ENCODE measurements around the gene PLEKHA7. TPM values are rescaled to one million over a fixed set of nuclear protein-coding genes. Genes with fewer than 3 reads are reported as not detected.

PLEKHA7 gene
- total RNA-seq, 1 experiment from 2014 or later = 13.0 TPM

DNA sequence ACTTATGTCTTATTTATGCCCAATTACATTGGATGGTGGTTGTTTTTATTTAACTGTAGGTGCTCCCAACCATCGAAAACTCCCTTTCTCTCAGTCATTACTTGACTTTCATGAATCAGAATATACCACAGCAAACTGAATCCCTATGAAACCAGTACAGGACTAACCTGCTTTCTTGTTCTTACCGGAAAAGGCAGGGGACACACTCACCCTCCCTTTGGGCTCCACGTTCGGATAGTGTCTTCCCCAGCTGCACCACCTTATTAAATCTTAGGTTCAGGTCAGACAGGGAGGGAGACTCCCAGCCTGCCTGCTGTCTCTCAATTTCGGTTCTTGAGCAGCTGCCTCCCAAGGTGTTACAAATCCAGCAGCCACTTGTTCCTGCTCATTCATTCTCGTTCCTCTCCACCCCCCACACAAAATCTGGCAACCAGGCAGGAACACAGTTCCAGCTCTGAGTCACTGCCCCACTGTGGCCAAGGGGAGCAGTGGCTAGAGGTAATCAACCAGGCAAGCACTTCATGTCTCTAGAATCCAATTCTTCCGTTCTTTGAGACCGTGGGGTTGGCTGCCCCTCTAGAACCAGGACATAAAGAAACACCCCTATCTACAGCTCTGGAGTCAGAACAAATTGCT lies 133.0 kb downstream of the PLEKHA7 start (continued):
- TF ChIP-seq, protein P1, sequence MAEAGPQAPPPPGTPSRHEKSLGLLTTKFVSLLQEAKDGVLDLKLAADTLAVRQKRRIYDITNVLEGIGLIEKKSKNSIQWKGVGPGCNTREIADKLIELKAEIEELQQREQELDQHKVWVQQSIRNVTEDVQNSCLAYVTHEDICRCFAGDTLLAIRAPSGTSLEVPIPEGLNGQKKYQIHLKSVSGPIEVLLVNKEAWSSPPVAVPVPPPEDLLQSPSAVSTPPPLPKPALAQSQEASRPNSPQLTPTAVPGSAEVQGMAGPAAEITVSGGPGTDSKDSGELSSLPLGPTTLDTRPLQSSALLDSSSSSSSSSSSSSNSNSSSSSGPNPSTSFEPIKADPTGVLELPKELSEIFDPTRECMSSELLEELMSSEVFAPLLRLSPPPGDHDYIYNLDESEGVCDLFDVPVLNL (CRISPR knock-in tag; IDR thresholded peaks at IDR 0.05; ENCODE audit: borderline replicate concordance, low read depth) = no peak
- TF ChIP-seq MYBL2 (CRISPR knock-in tag; IDR thresholded peaks at IDR 0.05) (no peak), JAZF1 (CRISPR knock-in tag; IDR thresholded peaks at IDR 0.05) (no peak), SMAD3 (CRISPR knock-in tag; IDR thresholded peaks at IDR 0.05; ENCODE audit: borderline replicate concordance) (no peak), ZNF423 (CRISPR knock-in tag; IDR thresholded peaks at IDR 0.05) (no peak), NFE2L1 (CRISPR knock-in tag; IDR thresholded peaks at IDR 0.05) (no peak), ZNF232 (CRISPR knock-in tag; IDR thresholded peaks at IDR 0.05) (no peak), TP53 (CRISPR knock-in tag; IDR thresholded peaks at IDR 0.05) (no peak)
- TF ChIP-seq, protein P2, sequence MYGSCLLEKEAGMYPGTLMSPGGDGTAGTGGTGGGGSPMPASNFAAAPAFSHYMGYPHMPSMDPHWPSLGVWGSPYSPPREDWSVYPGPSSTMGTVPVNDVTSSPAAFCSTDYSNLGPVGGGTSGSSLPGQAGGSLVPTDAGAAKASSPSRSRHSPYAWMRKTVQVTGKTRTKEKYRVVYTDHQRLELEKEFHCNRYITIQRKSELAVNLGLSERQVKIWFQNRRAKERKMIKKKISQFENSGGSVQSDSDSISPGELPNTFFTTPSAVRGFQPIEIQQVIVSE (CRISPR knock-in tag; IDR thresholded peaks at IDR 0.05; ENCODE audit: borderline replicate concordance) = no peak
- TF ChIP-seq, protein P3, sequence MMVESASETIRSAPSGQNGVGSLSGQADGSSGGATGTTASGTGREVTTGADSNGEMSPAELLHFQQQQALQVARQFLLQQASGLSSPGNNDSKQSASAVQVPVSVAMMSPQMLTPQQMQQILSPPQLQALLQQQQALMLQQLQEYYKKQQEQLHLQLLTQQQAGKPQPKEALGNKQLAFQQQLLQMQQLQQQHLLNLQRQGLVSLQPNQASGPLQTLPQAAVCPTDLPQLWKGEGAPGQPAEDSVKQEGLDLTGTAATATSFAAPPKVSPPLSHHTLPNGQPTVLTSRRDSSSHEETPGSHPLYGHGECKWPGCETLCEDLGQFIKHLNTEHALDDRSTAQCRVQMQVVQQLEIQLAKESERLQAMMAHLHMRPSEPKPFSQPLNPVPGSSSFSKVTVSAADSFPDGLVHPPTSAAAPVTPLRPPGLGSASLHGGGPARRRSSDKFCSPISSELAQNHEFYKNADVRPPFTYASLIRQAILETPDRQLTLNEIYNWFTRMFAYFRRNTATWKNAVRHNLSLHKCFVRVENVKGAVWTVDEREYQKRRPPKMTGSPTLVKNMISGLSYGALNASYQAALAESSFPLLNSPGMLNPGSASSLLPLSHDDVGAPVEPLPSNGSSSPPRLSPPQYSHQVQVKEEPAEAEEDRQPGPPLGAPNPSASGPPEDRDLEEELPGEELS (CRISPR knock-in tag; IDR thresholded peaks at IDR 0.05) = no peak

DNA sequence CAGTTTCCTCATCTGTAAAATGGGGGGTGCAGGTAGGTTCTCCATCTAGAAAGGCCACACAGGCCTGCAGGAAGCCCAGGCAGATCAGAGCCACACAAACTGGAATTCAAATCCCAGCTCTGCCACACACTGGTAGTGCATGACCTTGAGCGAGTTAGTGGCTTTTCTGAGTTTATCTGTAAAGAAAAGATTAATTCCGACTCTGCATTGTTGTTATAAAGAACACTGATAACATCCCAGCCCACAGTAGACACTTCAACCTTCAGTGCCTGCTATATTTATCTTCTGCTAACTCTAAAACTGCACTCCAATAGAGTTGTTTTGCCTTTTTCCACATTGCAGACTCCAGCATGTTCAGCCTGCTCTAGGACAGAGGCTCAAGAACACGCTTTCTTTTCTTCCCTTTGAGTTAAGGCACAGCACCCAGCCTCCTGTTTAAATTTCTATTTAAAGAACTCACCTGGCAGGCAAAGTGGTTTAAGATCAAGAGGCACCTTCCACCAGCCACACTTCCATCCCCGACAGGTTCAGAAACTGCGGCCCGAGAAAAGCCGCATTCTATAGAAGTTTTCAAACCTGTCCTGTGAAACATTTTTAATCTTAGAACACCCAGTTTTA lies 133.9 kb downstream of the PLEKHA7 start:
- H3K27me3 Mint-ChIP-seq (ENCODE audit: low read depth) = no peaks in the 10 kb centered on the region
- H3K27ac Mint-ChIP-seq = no peak overlapping the region
- ATAC-seq (no peak), DNase-seq (ENCODE audit: low spot score) (no peak)
- H3K36me3 Mint-ChIP-seq = no peaks in the 10 kb centered on the region
- TF ChIP-seq SP1 (CRISPR knock-in tag; conservative IDR thresholded peaks at IDR 0.05) (no peak), ZNF396 (CRISPR knock-in tag; IDR thresholded peaks at IDR 0.05; ENCODE audit: borderline replicate concordance) (no peak)
- peaks cover 43% of the 10 kb centered on the region for H3K4me1 Mint-ChIP-seq
- ChIA-PET POLR2A (no interaction called here), CTCF (interaction anchor here (1.0 to 3.4 kb wide), 3 partner anchors 42 to 248 kb away, joined by 3 to 14 read pairs (median 3); no protein-coding TSS in a partner anchor)
- H3K9me3 Mint-ChIP-seq = no peaks in the 10 kb centered on the region
- no peak overlapping the region for H3K4me3 Mint-ChIP-seq

DNA sequence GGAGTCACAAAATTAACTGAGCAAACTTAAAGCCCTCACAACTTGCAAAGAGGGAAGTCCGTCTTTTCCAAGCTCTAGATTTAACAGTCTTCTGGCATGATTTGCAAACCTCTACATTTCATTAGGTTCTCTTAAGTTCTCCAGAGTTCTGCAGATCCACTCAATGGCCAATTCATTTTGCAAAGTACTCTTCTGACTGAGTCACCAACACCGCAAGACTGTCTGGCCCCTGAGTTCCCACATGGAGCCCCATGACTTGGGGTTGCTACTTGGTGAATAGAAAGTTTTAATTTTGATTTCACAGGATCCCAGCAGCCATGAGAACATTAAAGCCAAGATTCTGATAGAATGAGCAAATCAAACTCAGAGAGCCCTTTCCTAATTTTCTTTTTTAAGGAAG lies 134.5 kb downstream of the PLEKHA7 start:
- no peak for DNase-seq (ENCODE audit: low spot score)
- no peak for ATAC-seq
- Mint-ChIP-seq H3K27ac (no peak overlapping the region), H3K4me1 (peaks cover 43% of the 10 kb centered on the region), H3K27me3 (ENCODE audit: low read depth) (no peaks in the 10 kb centered on the region), H3K36me3 (no peaks in the 10 kb centered on the region), H3K4me3 (no peak overlapping the region), H3K9me3 (no peaks in the 10 kb centered on the region)
- ChIA-PET CTCF (interaction anchor here (1.0 kb wide), 1 partner anchor 42 kb away, joined by 3 read pairs; no protein-coding TSS in a partner anchor), POLR2A (interaction anchor here (0.6 kb wide), 1 partner anchor 110 kb away, joined by 3 read pairs; no protein-coding TSS in a partner anchor)
- TF ChIP-seq, protein P4, sequence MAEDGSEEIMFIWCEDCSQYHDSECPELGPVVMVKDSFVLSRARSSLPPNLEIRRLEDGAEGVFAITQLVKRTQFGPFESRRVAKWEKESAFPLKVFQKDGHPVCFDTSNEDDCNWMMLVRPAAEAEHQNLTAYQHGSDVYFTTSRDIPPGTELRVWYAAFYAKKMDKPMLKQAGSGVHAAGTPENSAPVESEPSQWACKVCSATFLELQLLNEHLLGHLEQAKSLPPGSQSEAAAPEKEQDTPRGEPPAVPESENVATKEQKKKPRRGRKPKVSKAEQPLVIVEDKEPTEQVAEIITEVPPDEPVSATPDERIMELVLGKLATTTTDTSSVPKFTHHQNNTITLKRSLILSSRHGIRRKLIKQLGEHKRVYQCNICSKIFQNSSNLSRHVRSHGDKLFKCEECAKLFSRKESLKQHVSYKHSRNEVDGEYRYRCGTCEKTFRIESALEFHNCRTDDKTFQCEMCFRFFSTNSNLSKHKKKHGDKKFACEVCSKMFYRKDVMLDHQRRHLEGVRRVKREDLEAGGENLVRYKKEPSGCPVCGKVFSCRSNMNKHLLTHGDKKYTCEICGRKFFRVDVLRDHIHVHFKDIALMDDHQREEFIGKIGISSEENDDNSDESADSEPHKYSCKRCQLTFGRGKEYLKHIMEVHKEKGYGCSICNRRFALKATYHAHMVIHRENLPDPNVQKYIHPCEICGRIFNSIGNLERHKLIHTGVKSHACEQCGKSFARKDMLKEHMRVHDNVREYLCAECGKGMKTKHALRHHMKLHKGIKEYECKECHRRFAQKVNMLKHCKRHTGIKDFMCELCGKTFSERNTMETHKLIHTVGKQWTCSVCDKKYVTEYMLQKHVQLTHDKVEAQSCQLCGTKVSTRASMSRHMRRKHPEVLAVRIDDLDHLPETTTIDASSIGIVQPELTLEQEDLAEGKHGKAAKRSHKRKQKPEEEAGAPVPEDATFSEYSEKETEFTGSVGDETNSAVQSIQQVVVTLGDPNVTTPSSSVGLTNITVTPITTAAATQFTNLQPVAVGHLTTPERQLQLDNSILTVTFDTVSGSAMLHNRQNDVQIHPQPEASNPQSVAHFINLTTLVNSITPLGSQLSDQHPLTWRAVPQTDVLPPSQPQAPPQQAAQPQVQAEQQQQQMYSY (CRISPR knock-in tag; IDR thresholded peaks at IDR 0.05) = no peak
- TF ChIP-seq MXD4 (CRISPR knock-in tag; IDR thresholded peaks at IDR 0.05; ENCODE audit: borderline replicate concordance) (no peak), NFYB (CRISPR knock-in tag; conservative IDR thresholded peaks at IDR 0.05; ENCODE audit: low read depth) (no peak), RELA (CRISPR knock-in tag; IDR thresholded peaks at IDR 0.05; ENCODE audit: borderline replicate concordance) (no peak)
- TF ChIP-seq, protein P5, sequence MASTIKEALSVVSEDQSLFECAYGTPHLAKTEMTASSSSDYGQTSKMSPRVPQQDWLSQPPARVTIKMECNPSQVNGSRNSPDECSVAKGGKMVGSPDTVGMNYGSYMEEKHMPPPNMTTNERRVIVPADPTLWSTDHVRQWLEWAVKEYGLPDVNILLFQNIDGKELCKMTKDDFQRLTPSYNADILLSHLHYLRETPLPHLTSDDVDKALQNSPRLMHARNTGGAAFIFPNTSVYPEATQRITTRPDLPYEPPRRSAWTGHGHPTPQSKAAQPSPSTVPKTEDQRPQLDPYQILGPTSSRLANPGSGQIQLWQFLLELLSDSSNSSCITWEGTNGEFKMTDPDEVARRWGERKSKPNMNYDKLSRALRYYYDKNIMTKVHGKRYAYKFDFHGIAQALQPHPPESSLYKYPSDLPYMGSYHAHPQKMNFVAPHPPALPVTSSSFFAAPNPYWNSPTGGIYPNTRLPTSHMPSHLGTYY (CRISPR knock-in tag; IDR thresholded peaks at IDR 0.05) = no peak

Measured in WTC11 (cell line).